IMR-90 (cell line): ENCODE measurements around the gene MAPK10. TPM values are rescaled to one million over a fixed set of nuclear protein-coding genes. Genes with fewer than 3 reads are reported as not detected.

Experiments
- ATAC-seq: fragments of 200-7000 bp; cut with Tn5 transposase; 2 replicates; pipeline ENCODE4 v1.9.1; 2020; ENCODE audit warnings: low read depth, mild to moderate bottlenecking, moderate library complexity
- BruUV-seq: library from RNA; stranded (reverse); fragments of 400-500 nt; replicated peaks from 2 replicates; lab custom pipeline; 2021; lab: Mats Ljungman, UMichigan
- CTCF ChIA-PET: fragments of 300-600 bp; formaldehyde crosslinking; extraction: SDS; loops from one replicate; lab custom pipeline; 2021; ENCODE audit warnings: antibody characterized with exemption; lab: Yijun Ruan, JAX
- POLR2A ChIA-PET: fragments of 300-600 bp; sonication (Branson Sonifier 250); formaldehyde crosslinking; loops from one replicate; lab custom pipeline; 2022; ENCODE audit warnings: antibody characterized with exemption; ENCODE audit not compliant: unreplicated experiment; lab: Charles Lee
- DNase-seq: peaks from one replicate; pipeline ENCODE4 v3.0.0; 2013
- H2AFZ ChIP-seq: replicated peaks from 2 replicates; pipeline ENCODE3; 2013; ENCODE audit warnings: low read length, mild to moderate bottlenecking; ENCODE audit not compliant: poor library complexity
- H2AK5ac ChIP-seq: 2 replicates; pipeline ENCODE4 v1.6.1; 2013; ENCODE audit warnings: low read depth, low read length, inconsistent platforms
- H2AK9ac ChIP-seq: replicated peaks from 2 replicates; pipeline ENCODE3; 2013; ENCODE audit warnings: mild to moderate bottlenecking, low read depth, low read length, moderate library complexity; ENCODE audit not compliant: poor library complexity
- H2BK120ac ChIP-seq: 2 replicates; pipeline ENCODE4 v1.6.1; 2013; ENCODE audit warnings: low read depth, low read length, inconsistent platforms
- H2BK15ac ChIP-seq: 3 replicates; pipeline ENCODE4 v1.6.1; 2013; ENCODE audit warnings: low read depth, low read length, inconsistent platforms
- H2BK20ac ChIP-seq: 2 replicates; pipeline ENCODE4 v1.6.1; 2013; ENCODE audit warnings: low read depth, mild to moderate bottlenecking, inconsistent platforms, low read length, moderate library complexity
- H2BK5ac ChIP-seq: 2 replicates; pipeline ENCODE4 v1.6.1; 2013; ENCODE audit warnings: mild to moderate bottlenecking, low read depth, low read length, inconsistent platforms; ENCODE audit not compliant: poor library complexity, severe bottlenecking
- H3K14ac ChIP-seq: replicated peaks from 2 replicates; pipeline ENCODE4 v1.6.1; 2013; ENCODE audit warnings: low read depth, low read length, inconsistent platforms
- H3K18ac ChIP-seq: 2 replicates; pipeline ENCODE4 v1.6.1; 2013; ENCODE audit warnings: low read depth, low read length, control low read depth
- H3K23ac ChIP-seq: 2 replicates; pipeline ENCODE4 v1.6.1; 2013; ENCODE audit warnings: low read depth, low read length, inconsistent platforms
- H3K27ac ChIP-seq: 2 replicates; pipeline ENCODE4 v1.5.1; 2013; ENCODE audit warnings: mild to moderate bottlenecking, control low read depth, low read length; ENCODE audit not compliant: insufficient read depth
- H3K27me3 ChIP-seq: 2 replicates; pipeline ENCODE4 v1.6.1; 2013; ENCODE audit warnings: low read length; ENCODE audit not compliant: control insufficient read depth, insufficient read depth
- H3K36me3 ChIP-seq: 2 replicates; pipeline ENCODE4 v1.6.1; 2013; ENCODE audit warnings: low read length, mixed read lengths; ENCODE audit not compliant: control insufficient read depth, insufficient read depth
- H3K4ac ChIP-seq: 2 replicates; pipeline ENCODE4 v1.6.1; 2013; ENCODE audit warnings: low read depth, low read length, inconsistent platforms
- H3K4me1 ChIP-seq: 2 replicates; pipeline ENCODE4 v1.6.1; 2013; ENCODE audit warnings: low read length, mixed read lengths; ENCODE audit not compliant: control insufficient read depth, insufficient read depth
- H3K4me2 ChIP-seq: 2 replicates; pipeline ENCODE4 v1.6.1; 2013; ENCODE audit warnings: low read depth, mild to moderate bottlenecking, control low read depth, low read length, moderate library complexity
- H3K4me3 ChIP-seq: 2 replicates; pipeline ENCODE4 v1.5.1; 2013; ENCODE audit warnings: low read depth, mild to moderate bottlenecking, control low read depth, low read length, moderate library complexity; ENCODE audit not compliant: insufficient read depth
- H3K56ac ChIP-seq: 2 replicates; pipeline ENCODE4 v1.6.1; 2013; ENCODE audit warnings: low read length, inconsistent platforms; ENCODE audit not compliant: insufficient read depth; ENCODE audit errors: extremely low read depth
- H3K79me1 ChIP-seq, 2 experiments: 2 replicates each; pipeline ENCODE4 v1.6.1; 2013; ENCODE audit warnings: low read length in 2 of 2, inconsistent platforms in 1 of 2, low read depth in 1 of 2
- H3K9ac ChIP-seq: 2 replicates; pipeline ENCODE4 v1.6.1; 2013; ENCODE audit warnings: low read depth, low read length, control low read depth
- H3K9me1 ChIP-seq: 2 replicates; pipeline ENCODE4 v1.6.1; 2013; ENCODE audit warnings: low read length, inconsistent platforms; ENCODE audit not compliant: insufficient read depth
- H3K9me3 ChIP-seq: 2 replicates; pipeline ENCODE4 v1.6.1; 2013; ENCODE audit warnings: low read length; ENCODE audit not compliant: control insufficient read depth, insufficient read depth
- H4K20me1 ChIP-seq: 2 replicates; pipeline ENCODE4 v1.6.1; 2013; ENCODE audit warnings: low read length, inconsistent platforms; ENCODE audit not compliant: insufficient read depth
- H4K5ac ChIP-seq: 2 replicates; pipeline ENCODE4 v1.6.1; 2013; ENCODE audit warnings: mild to moderate bottlenecking, low read depth, low read length, control low read depth
- H4K8ac ChIP-seq, 2 experiments: 2 replicates each; pipeline ENCODE4 v1.6.1; 2013; ENCODE audit warnings: low read depth in 2 of 2, low read length in 2 of 2, control low read depth in 1 of 2, inconsistent platforms in 1 of 2
- H4K91ac ChIP-seq: 2 replicates; pipeline ENCODE4 v1.6.1; 2013; ENCODE audit warnings: low read depth, low read length, inconsistent platforms; ENCODE audit not compliant: insufficient read depth
- BHLHE40 ChIP-seq: fragments of 150-350 bp; IDR thresholded peaks from 2 replicates; pipeline ENCODE4 v1.6.1; 2016; ENCODE audit warnings: mild to moderate bottlenecking, low read depth, low read length
- CTCF ChIP-seq: conservative IDR thresholded peaks from 2 replicates; pipeline ENCODE4 v1.5.1; 2012; ENCODE audit warnings: mild to moderate bottlenecking, low read depth, low read length, improper control_type of control experiment
- FOS ChIP-seq: fragments of 150-350 bp; IDR thresholded peaks from 2 replicates; pipeline ENCODE4 v1.6.1; 2016; ENCODE audit warnings: low read depth, low read length
- MAFK ChIP-seq: IDR thresholded peaks from 2 replicates; pipeline ENCODE4 v1.6.1; 2012; ENCODE audit warnings: low read depth, low read length, improper control_type of control experiment
- MAZ ChIP-seq: IDR thresholded peaks from 2 replicates; pipeline ENCODE4 v1.6.1; 2012; ENCODE audit warnings: low read depth, mild to moderate bottlenecking, low read length, improper control_type of control experiment, moderate library complexity, borderline replicate concordance
- MXI1 ChIP-seq: IDR thresholded peaks from 2 replicates; pipeline ENCODE4 v1.6.1; 2012; ENCODE audit warnings: low read depth, mild to moderate bottlenecking, low read length, moderate library complexity, borderline replicate concordance
- NFE2L2 ChIP-seq: fragments of 150-350 bp; IDR thresholded peaks from 2 replicates; pipeline ENCODE4 v1.6.1; 2016; ENCODE audit warnings: low read depth, mild to moderate bottlenecking, low read length
- POLR2A ChIP-seq: IDR thresholded peaks from 2 replicates; pipeline ENCODE4 v1.6.1; 2012; ENCODE audit warnings: mild to moderate bottlenecking, low read depth, low read length
- RCOR1 ChIP-seq: IDR thresholded peaks from 2 replicates; pipeline ENCODE4 v1.6.1; 2012; ENCODE audit warnings: mild to moderate bottlenecking, low read length, improper control_type of control experiment; ENCODE audit not compliant: insufficient replicate concordance
- RFX5 ChIP-seq: IDR thresholded peaks from 2 replicates; pipeline ENCODE4 v1.8.0; 2012; ENCODE audit warnings: low read depth, mild to moderate bottlenecking, low read length, moderate library complexity
- SMC3 ChIP-seq: fragments of 150-350 bp; IDR thresholded peaks from 2 replicates; pipeline ENCODE4 v1.6.1; 2016; ENCODE audit warnings: low read depth, mild to moderate bottlenecking, antibody characterized with exemption, low read length, moderate library complexity
- WGBS, 2 experiments: methylation state at CpG; one replicate each; pipeline versions ENCODE4 v1.1.5 to v1.1.7; 2013; ENCODE audit warnings: missing lambda C conversion rate in 2 of 2; ENCODE audit not compliant: insufficient read length in 1 of 2; ENCODE audit errors: extremely low coverage in 2 of 2; 5-methylcytosine and 5-hydroxymethylcytosine counted together
- dilution Hi-C: fragments of 300-500 bp; cut with HindIII; formaldehyde crosslinking; loops from one replicate; pipeline ENCODE4 v1.14.3; 2018; ENCODE audit warnings: low sequenced_read_pairs; ENCODE audit not compliant: unreplicated experiment
- in situ Hi-C: fragments of 300-500 bp; cut with MboI; formaldehyde crosslinking; loops from 3 replicates; pipeline ENCODE4 v1.14.3; 2019; ENCODE audit warnings: low sequenced_read_pairs, inconsistent platforms, mixed read lengths
- intact Hi-C: fragments of 100-400 bp; cut with micrococcal nuclease; formaldehyde crosslinking; loops from 2 replicates; pipeline ENCODE4 v1.10.0; 2022
- polyA plus RNA-seq, 3 experiments: library from polyadenylated mRNA; depleted of rRNA; stranded (reverse); fragments of >200 nt; gene quantifications; 2 replicates each; pipeline ENCODE4 v1.2.3, GENCODE V29; 2012; ENCODE audit warnings: low replicate concordance in 1 of 3
- total RNA-seq: library from RNA; depleted of rRNA; stranded (reverse); fragments of >200 nt; gene quantifications from 2 replicates; pipeline ENCODE4 v1.2.3, GENCODE V29; 2012

MAPK10 gene
- total and polyA plus RNA-seq, 2 of the 4 experiments (the other 2 are of a cell fraction) = 2.8 to 6.5 TPM

GRCh38 chr4:86156531-86156930 lies 203.3 kb downstream of the MAPK10 start:
- no peak for TF ChIP-seq MXI1
- TF ChIP-seq RCOR1 = no peak
- no peak for TF ChIP-seq SMC3
- TF ChIP-seq NFE2L2 = no peak
- TF ChIP-seq POLR2A = no peak
- no peak for TF ChIP-seq FOS
- TF ChIP-seq CTCF = no peak
- TF ChIP-seq RFX5 = no peak
- no peak for TF ChIP-seq MAFK
- TF ChIP-seq BHLHE40 = no peak
- no peak for TF ChIP-seq MAZ
- Histone ChIP-seq H4K91ac (no peak overlapping the region), H3K4me3 (no peak overlapping the region), H3K18ac (no peak overlapping the region), H2AK9ac (no peak overlapping the region), H3K79me1 (no peaks in the 10 kb centered on the region), H3K14ac (no peak overlapping the region), H2BK120ac (no peak overlapping the region), H4K5ac (no peak overlapping the region), H2AK5ac (no peak overlapping the region), H3K9me3 (no peaks in the 10 kb centered on the region), H2BK20ac (no peak overlapping the region), H4K8ac (no peak overlapping the region), H2AFZ (no peak overlapping the region), H3K4ac (no peak overlapping the region), H2BK5ac (no peak overlapping the region), H3K27ac (no peak overlapping the region), H3K4me1 (no peaks in the 10 kb centered on the region), H3K9ac (no peak overlapping the region), H4K20me1 (no peaks in the 10 kb centered on the region), H2BK15ac (no peak overlapping the region), H3K56ac (no peak overlapping the region), H3K9me1 (no peaks in the 10 kb centered on the region), H3K23ac (no peak overlapping the region), H3K4me2 (no peak overlapping the region), H3K36me3 (no peaks in the 10 kb centered on the region), H3K27me3 (no peaks in the 10 kb centered on the region)
- DNase-seq = no peak
- dilution Hi-C loops (no loop called here), in situ Hi-C loops (no loop called here), intact Hi-C loops (no loop called here)
- no TSS peak for BruUV-seq
- no peak for ATAC-seq
- WGBS, 2 experiments = no CpG with 5 or more reads among the region's 2 CpGs
- CTCF ChIA-PET = no interaction called here
- POLR2A ChIA-PET = no interaction called here
